Measurements from ENCODE around the gene DENND1A.

GRCh38 chr9:123682746-123683145, 247.2 kb downstream of the DENND1A start:
- TF ChIP-seq FOSL1 (CRISPR knock-in tag; IDR thresholded peaks at IDR 0.05; ENCODE audit: borderline replicate concordance): no peak
- TF ChIP-seq ZBTB49 (CRISPR knock-in tag; IDR thresholded peaks at IDR 0.05; ENCODE audit: borderline replicate concordance): no peak
- TF ChIP-seq, protein P1, sequence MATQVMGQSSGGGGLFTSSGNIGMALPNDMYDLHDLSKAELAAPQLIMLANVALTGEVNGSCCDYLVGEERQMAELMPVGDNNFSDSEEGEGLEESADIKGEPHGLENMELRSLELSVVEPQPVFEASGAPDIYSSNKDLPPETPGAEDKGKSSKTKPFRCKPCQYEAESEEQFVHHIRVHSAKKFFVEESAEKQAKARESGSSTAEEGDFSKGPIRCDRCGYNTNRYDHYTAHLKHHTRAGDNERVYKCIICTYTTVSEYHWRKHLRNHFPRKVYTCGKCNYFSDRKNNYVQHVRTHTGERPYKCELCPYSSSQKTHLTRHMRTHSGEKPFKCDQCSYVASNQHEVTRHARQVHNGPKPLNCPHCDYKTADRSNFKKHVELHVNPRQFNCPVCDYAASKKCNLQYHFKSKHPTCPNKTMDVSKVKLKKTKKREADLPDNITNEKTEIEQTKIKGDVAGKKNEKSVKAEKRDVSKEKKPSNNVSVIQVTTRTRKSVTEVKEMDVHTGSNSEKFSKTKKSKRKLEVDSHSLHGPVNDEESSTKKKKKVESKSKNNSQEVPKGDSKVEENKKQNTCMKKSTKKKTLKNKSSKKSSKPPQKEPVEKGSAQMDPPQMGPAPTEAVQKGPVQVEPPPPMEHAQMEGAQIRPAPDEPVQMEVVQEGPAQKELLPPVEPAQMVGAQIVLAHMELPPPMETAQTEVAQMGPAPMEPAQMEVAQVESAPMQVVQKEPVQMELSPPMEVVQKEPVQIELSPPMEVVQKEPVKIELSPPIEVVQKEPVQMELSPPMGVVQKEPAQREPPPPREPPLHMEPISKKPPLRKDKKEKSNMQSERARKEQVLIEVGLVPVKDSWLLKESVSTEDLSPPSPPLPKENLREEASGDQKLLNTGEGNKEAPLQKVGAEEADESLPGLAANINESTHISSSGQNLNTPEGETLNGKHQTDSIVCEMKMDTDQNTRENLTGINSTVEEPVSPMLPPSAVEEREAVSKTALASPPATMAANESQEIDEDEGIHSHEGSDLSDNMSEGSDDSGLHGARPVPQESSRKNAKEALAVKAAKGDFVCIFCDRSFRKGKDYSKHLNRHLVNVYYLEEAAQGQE (IDR thresholded peaks at IDR 0.05; ENCODE audit: borderline replicate concordance in 1 of 2, low read depth in 1 of 2, low read length in 2 of 2): no peak
- no peak for TF ChIP-seq SP1 (IDR thresholded peaks at IDR 0.05)
- no peak for TF ChIP-seq SP1 (CRISPR knock-in tag; IDR thresholded peaks at IDR 0.05)
- TF ChIP-seq ASH2L (IDR thresholded peaks at IDR 0.05; ENCODE audit: insufficient read length, low read depth, low read length): no peak
- no peak for TF ChIP-seq ZBTB21 (CRISPR knock-in tag; IDR thresholded peaks at IDR 0.05)
- TF ChIP-seq, protein P2, sequence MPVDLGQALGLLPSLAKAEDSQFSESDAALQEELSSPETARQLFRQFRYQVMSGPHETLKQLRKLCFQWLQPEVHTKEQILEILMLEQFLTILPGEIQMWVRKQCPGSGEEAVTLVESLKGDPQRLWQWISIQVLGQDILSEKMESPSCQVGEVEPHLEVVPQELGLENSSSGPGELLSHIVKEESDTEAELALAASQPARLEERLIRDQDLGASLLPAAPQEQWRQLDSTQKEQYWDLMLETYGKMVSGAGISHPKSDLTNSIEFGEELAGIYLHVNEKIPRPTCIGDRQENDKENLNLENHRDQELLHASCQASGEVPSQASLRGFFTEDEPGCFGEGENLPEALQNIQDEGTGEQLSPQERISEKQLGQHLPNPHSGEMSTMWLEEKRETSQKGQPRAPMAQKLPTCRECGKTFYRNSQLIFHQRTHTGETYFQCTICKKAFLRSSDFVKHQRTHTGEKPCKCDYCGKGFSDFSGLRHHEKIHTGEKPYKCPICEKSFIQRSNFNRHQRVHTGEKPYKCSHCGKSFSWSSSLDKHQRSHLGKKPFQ (CRISPR knock-in tag; IDR thresholded peaks at IDR 0.05; ENCODE audit: insufficient replicate concordance): no peak
- TF ChIP-seq NCOR1 (IDR thresholded peaks at IDR 0.05; ENCODE audit: borderline replicate concordance, low read length): no peak
- no peak for TF ChIP-seq CTCF (CRISPR knock-in tag; IDR thresholded peaks at IDR 0.05)
- no peak for TF ChIP-seq ZNF317 (CRISPR knock-in tag; IDR thresholded peaks at IDR 0.05)
- TF ChIP-seq POLR2A (IDR thresholded peaks at IDR 0.05; ENCODE audit: insufficient read depth in 1 of 2, low read depth in 2 of 2, low read length in 2 of 2): no peak
- TF ChIP-seq ZNF263 (CRISPR knock-in tag; IDR thresholded peaks at IDR 0.05): no peak
- TF ChIP-seq MAF1 (CRISPR knock-in tag; IDR thresholded peaks at IDR 0.05; ENCODE audit: borderline replicate concordance): no peak
- TF ChIP-seq HNRNPH1 (optimal IDR thresholded peaks at IDR 0.05; ENCODE audit: low read depth, low read length): no peak
